Left lung (tissue), 10 donors: ENCODE measurements around the gene KRTAP10-5. TPM values are rescaled to one million over a fixed set of nuclear protein-coding genes. Genes with fewer than 3 reads are reported as not detected.

Experiments used
- ATAC-seq: fragments of 200-7000 bp; cut with Tn5 transposase; one replicate; pipeline ENCODE4 v1.9.1; 2020; ENCODE audit warnings: moderate library complexity
- DNase-seq, 4 donors: peaks; one replicate each; pipeline ENCODE4 v3.0.0-alpha.2; 2013 to 2020
- H3K27ac ChIP-seq, 2 donors: fragments of 200-600 bp; sonication (generic) in 1 of 2; one replicate each; pipeline versions ENCODE4 v1.5.0 to v1.8.0; 2020 to 2021
- H3K27me3 ChIP-seq, 2 donors: fragments of 200-600 bp; sonication (generic) in 1 of 2; one replicate each; pipeline versions ENCODE4 v1.5.0 to v1.8.0; 2020 to 2021
- H3K36me3 ChIP-seq, 2 donors: fragments of 200-600 bp; sonication (generic) in 1 of 2; one replicate each; pipeline versions ENCODE4 v1.5.0 to v1.8.0; 2020 to 2021
- H3K4me1 ChIP-seq, 2 donors: fragments of 200-600 bp; one replicate each; pipeline ENCODE4 v1.8.0; 2021
- H3K4me3 ChIP-seq, 2 donors: fragments of 200-600 bp; sonication (generic) in 1 of 2; one replicate each; pipeline versions ENCODE4 v1.5.0 to v1.8.0; 2020 to 2021; ENCODE audit warnings: mild to moderate bottlenecking in 1 of 2
- H3K9me3 ChIP-seq, 2 donors: fragments of 200-600 bp; sonication (generic) in 1 of 2; one replicate each; pipeline versions ENCODE4 v1.5.0 to v1.8.0; 2020 to 2021
- CTCF ChIP-seq, 2 donors: fragments of 200-600 bp; sonication (generic) in 1 of 2; IDR thresholded peaks; one replicate each; pipeline versions ENCODE4 v1.5.0 to v1.8.0; 2021; ENCODE audit warnings: antibody characterized with exemption in 2 of 2
- intact Hi-C, 2 donors: fragments of 100-400 bp; cut with DNase I; formaldehyde crosslinking; loops; one replicate each; pipeline versions ENCODE4 v1.11.2 to v1.14.2; 2022
- polyA plus RNA-seq, 6 donors: library from polyadenylated mRNA; unstranded; fragments of 120-200 nt; gene quantifications; one replicate each; pipeline ENCODE4 v1.2.1, GENCODE V29; 2013; ENCODE audit not compliant: insufficient read length in 6 of 6
- total RNA-seq, 2 donors: library from RNA; stranded (reverse); fragmentation: NEBNext Ultra II Directional; extraction: Animal tissue kit (Norgen Biotek cat#: 25700); gene quantifications; one replicate each; pipeline ENCODE4 v1.2.1, GENCODE V29; 2021
- donor health status: DM: no; HTN: yes; CAD: no.
- donor health status: DM: no; HTN: no; CAD: no.

The KRTAP10-5 gene
- total and polyA plus RNA-seq, 8 donors: not detected

GRCh38 chr21:44571844-44572782 is 8.3 kb downstream of the KRTAP10-5 start:
- intact Hi-C loops: no loop called here
- TF ChIP-seq CTCF (IDR thresholded peaks at IDR 0.05): no peak
- Histone ChIP-seq H3K27me3 (peaks cover 0 to 43% of the 10 kb centered on the region in 2 donors), H3K27ac (no peak overlapping the region), H3K4me3 (no peak overlapping the region), H3K9me3 (peaks cover 0 to 8% of the 10 kb centered on the region in 2 donors), H3K36me3 (no peaks in the 10 kb centered on the region), H3K4me1 (no peaks in the 10 kb centered on the region)
- peak in 1 of 4 donors; percentile 75 for DNase-seq
- no peak for ATAC-seq

GRCh38 chr21:44571296-44571695 is 9.1 kb downstream of the KRTAP10-5 start:
- no peak for DNase-seq
- H3K27me3 ChIP-seq: peaks cover 0 to 43% of the 10 kb centered on the region in 2 donors
- no peaks in the 10 kb centered on the region for H3K4me1 ChIP-seq
- ATAC-seq: no peak
- no peaks in the 10 kb centered on the region for H3K9me3 ChIP-seq
- intact Hi-C loops: no loop called here
- H3K4me3 ChIP-seq: no peak overlapping the region
- TF ChIP-seq CTCF (IDR thresholded peaks at IDR 0.05): no peak
- no peaks in the 10 kb centered on the region for H3K36me3 ChIP-seq
- no peak overlapping the region for H3K27ac ChIP-seq

- DNase-seq (peak in 1 of 4 donors; percentile 55), ATAC-seq (no peak)
- intact Hi-C loops: no loop called here
- Histone ChIP-seq H3K36me3 (no peaks in the 10 kb centered on the region), H3K9me3 (no peaks in the 10 kb centered on the region), H3K27ac (no peak overlapping the region), H3K4me1 (no peaks in the 10 kb centered on the region), H3K27me3 (peaks cover 0 to 36% of the 10 kb centered on the region in 2 donors), H3K4me3 (no peak overlapping the region)
- no peak for TF ChIP-seq CTCF (IDR thresholded peaks at IDR 0.05)
These were observed 10.4 kb downstream of the KRTAP10-5 start for GRCh38 chr21:44569861-44570517.

- Histone ChIP-seq H3K27me3 (peaks cover 0 to 26% of the 10 kb centered on the region in 2 donors), H3K9me3 (no peaks in the 10 kb centered on the region), H3K4me3 (no peak overlapping the region), H3K4me1 (no peaks in the 10 kb centered on the region), H3K36me3 (no peaks in the 10 kb centered on the region), H3K27ac (no peak overlapping the region)
- peak in 1 of 4 donors; percentile 47 for DNase-seq
- intact Hi-C loops: no loop called here
- no peak for ATAC-seq
- TF ChIP-seq CTCF (IDR thresholded peaks at IDR 0.05): no peak
These were observed 11.5 kb downstream of the KRTAP10-5 start for GRCh38 chr21:44568667-44569556.
